Heart right ventricle (tissue), 16 donors: ENCODE data around the gene SYNJ1. TPM values are rescaled to one million over a fixed set of nuclear protein-coding genes. Genes with fewer than 3 reads are reported as not detected.
"Not testable (repeated sequence)": the region's sequence is repeated elsewhere in the genome, so short reads cannot be mapped to it uniquely, and the experiment has no call there.

Source experiments
- ATAC-seq, 8 donors: fragments of 200-7000 bp; cut with Tn5 transposase; one replicate each; pipeline ENCODE4 v1.9.1; 2020; ENCODE audit warnings: mild to moderate bottlenecking in 8 of 8, moderate library complexity in 8 of 8, moderate number of reproducible peaks in 1 of 8
- DNase-seq, 2 donors: peaks; one replicate each; pipeline ENCODE4 v3.0.0-alpha.2; 2020
- H3K27ac ChIP-seq, 10 donors: fragments of 200-600 bp; sonication (generic) in 2 of 10; one replicate each; pipeline versions ENCODE4 v1.5.0 to v1.8.0; 2020 to 2022; ENCODE audit warnings: mild to moderate bottlenecking in 3 of 10
- H3K27me3 ChIP-seq, 7 donors: fragments of 200-600 bp; one replicate each; pipeline ENCODE4 v1.8.0; 2021 to 2022; ENCODE audit warnings: mild to moderate bottlenecking in 2 of 7
- H3K36me3 ChIP-seq, 9 donors: fragments of 200-600 bp; sonication (generic) in 1 of 9; one replicate each; pipeline versions ENCODE4 v1.5.0 to v1.8.0; 2020 to 2022; ENCODE audit warnings: mild to moderate bottlenecking in 2 of 9
- H3K4me1 ChIP-seq, 9 donors: fragments of 200-600 bp; sonication (generic) in 1 of 9; one replicate each; pipeline versions ENCODE4 v1.5.0 to v1.8.0; 2020 to 2022; ENCODE audit warnings: mild to moderate bottlenecking in 4 of 9
- H3K4me3 ChIP-seq, 10 donors: fragments of 200-600 bp; sonication (generic) in 2 of 10; one replicate each; pipeline versions ENCODE4 v1.5.0 to v1.8.0; 2020 to 2022; ENCODE audit warnings: mild to moderate bottlenecking in 7 of 10, moderate library complexity in 2 of 10
- H3K9me3 ChIP-seq, 11 donors: fragments of 200-600 bp in 10 of 11; sonication (generic) in 2 of 11; one replicate each; pipeline versions ENCODE4 v1.5.0 to v1.8.0; 2013 to 2022; ENCODE audit warnings: mild to moderate bottlenecking in 2 of 11, control low read depth in 1 of 11, moderate library complexity in 1 of 11
- WGBS, 2 donors: extraction: QIAGEN DNeasy Blood & Tissue Kit; methylation state at CpG; one replicate each; pipeline ENCODE4 v1.1.7; 2013; ENCODE audit warnings: inconsistent platforms in 1 of 2; 5-methylcytosine and 5-hydroxymethylcytosine counted together
- intact Hi-C, 10 donors: fragments of 100-400 bp; cut with DNase I; formaldehyde crosslinking; loops; one replicate each; pipeline versions ENCODE4 v1.11.1 to v1.14.2; 2022
- polyA plus RNA-seq, 2 donors: library from polyadenylated mRNA; stranded (reverse); fragments of 200-250 nt; gene quantifications; one replicate each; pipeline ENCODE4 v1.2.3, GENCODE V29; 2013
- total RNA-seq, 10 donors: library from RNA; stranded (reverse); fragmentation: NEBNext Ultra II Directional in 3 of 10; extraction: Animal tissue kit (Norgen Biotek cat#: 25700) in 3 of 10; gene quantifications; one replicate each; pipeline versions ENCODE4 v1.2.1 to v1.2.4, GENCODE V29; 2021 to 2023
- TF ChIP-seq, protein P1 (sequence below), 9 donors: fragments of 200-600 bp; sonication (generic) in 2 of 9; IDR thresholded peaks; one replicate each; pipeline versions ENCODE4 v1.5.0 to v1.8.0; 2021 to 2022; ENCODE audit warnings: antibody characterized with exemption in 9 of 9, mild to moderate bottlenecking in 5 of 9, moderate library complexity in 1 of 9
- donor health status: Arrhythmogenic right ventricular cardiomyopathy.
- donor health status: ischemic (EF 13 %, LVEDD 7.1; RV severe dilation, severe dysfunction).
- donor health status: healthy with polysubstance abuse.
- donor health status: DM: no; HTN: yes; CAD: no.
- donor health status: DM: no; HTN: no; CAD: no.
- donor health status: ischemic (EF 25% LVEDD 6.9; RV normal size, moderate dysfunction).
- donor health status: ischemic (EF 25% LVEDD 5.7; RV mildly dilated, moderate dysfunction).
- donor health status: healthy.
- donor health status: DM: yes; HTN: yes; CAD: no.
- donor health status: Ischemic cardiomyopathy.
- donor health status: ischemic (EF 35%, LVEDD 5.7; RV mildly dilated, moderate dysfunction).
- donor health status: nonischemic (EF 11% LVEDD 7.7; RV severe dilation, severe dysfunction).
- donor health status: DM: yes; HTN: yes; CAD: no.
- donor health status: PGD.
- donor health status: ischemic (EF 29% LVEDD 5.4; RV normal size, mild dysfunction).
- donor health status: nonischemic (EF 23%, LVEDD 6.1; RV moderate dilation, normal function).

The SYNJ1 gene
- total and polyA plus RNA-seq, 12 donors, result 5.0 to 15.6 (median 11.8) TPM

- Histone ChIP-seq H3K27ac (no peak overlapping the region), H3K4me3 (no peak overlapping the region), H3K27me3 (no peaks in the 10 kb centered on the region), H3K4me1 (peaks cover 0 to 10% (median 6%) of the 10 kb centered on the region in 9 donors), H3K9me3 (no peaks in the 10 kb centered on the region), H3K36me3 (peaks cover 0 to 21% (median 0%) of the 10 kb centered on the region in 9 donors)
- intact Hi-C loops, result no loop called here
- ATAC-seq (no peak), DNase-seq (no peak)
- 97 to 98% methylated on average over 1 of the region's 1 CpG for WGBS, 2 donors
- TF ChIP-seq, protein P1, sequence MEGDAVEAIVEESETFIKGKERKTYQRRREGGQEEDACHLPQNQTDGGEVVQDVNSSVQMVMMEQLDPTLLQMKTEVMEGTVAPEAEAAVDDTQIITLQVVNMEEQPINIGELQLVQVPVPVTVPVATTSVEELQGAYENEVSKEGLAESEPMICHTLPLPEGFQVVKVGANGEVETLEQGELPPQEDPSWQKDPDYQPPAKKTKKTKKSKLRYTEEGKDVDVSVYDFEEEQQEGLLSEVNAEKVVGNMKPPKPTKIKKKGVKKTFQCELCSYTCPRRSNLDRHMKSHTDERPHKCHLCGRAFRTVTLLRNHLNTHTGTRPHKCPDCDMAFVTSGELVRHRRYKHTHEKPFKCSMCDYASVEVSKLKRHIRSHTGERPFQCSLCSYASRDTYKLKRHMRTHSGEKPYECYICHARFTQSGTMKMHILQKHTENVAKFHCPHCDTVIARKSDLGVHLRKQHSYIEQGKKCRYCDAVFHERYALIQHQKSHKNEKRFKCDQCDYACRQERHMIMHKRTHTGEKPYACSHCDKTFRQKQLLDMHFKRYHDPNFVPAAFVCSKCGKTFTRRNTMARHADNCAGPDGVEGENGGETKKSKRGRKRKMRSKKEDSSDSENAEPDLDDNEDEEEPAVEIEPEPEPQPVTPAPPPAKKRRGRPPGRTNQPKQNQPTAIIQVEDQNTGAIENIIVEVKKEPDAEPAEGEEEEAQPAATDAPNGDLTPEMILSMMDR (IDR thresholded peaks at IDR 0.05), result no peak
Measured at GRCh38 chr21:32705139-32705538, 22.7 kb downstream of the SYNJ1 start.

GRCh38 chr21:32702702-32703101 is 25.1 kb downstream of the SYNJ1 start:
- WGBS, 2 donors, result 24% methylated on average over 4 of the region's 4 CpGs
- Histone ChIP-seq H3K9me3 (no peaks in the 10 kb centered on the region), H3K4me1 (peaks cover 0 to 12% (median 4%) of the 10 kb centered on the region in 9 donors), H3K4me3 (no peak overlapping the region), H3K36me3 (peaks cover 0 to 46% (median 0%) of the 10 kb centered on the region in 9 donors), H3K27ac (no peak overlapping the region), H3K27me3 (no peaks in the 10 kb centered on the region)
- ATAC-seq (peak in 1 of 8 donors; percentile 35), DNase-seq (no peak)
- TF ChIP-seq, protein P1 (IDR thresholded peaks at IDR 0.05), result no peak
- intact Hi-C loops, result no loop called here

DNA sequence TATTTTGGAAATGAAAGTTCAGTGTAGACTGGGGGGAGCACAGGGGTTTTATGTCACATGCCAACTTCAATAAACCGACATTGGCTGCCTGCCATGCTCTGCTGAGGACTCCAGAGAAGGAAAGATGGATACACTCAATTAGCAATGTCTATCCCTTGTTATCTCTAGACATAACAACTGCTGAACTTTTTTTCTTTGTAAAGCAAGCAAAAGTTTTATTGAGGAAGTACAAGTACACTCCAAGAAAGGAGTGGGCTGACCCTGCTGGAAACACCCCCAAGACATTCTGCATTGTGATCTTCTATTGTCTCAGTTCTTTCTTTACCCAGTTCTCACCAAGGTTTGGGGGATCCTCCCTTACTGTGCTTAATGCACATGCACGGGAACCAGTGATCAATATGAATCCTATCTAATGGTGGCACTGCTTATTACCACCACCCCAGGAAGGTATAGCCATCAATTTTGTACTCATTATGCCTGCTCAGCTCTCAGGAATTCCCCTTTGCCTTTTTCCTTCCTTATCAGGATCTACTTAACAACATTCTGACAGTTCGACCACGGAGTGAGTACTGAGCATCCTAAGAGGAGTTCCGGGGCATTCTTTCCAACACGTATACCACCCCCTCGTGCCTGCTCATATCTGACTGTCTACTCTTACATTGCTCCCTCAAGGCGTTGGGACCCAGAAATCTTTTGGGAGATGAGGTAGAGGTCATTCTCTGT is 28.7 kb downstream of the SYNJ1 start:
- 45 to 54% methylated on average over 8 of the region's 8 CpGs for WGBS, 2 donors
- no peak for ATAC-seq

GRCh38 chr21:32698286-32698685 is 29.5 kb downstream of the SYNJ1 start:
- DNase-seq (no peak), ATAC-seq (no peak)
- 93 to 97% methylated on average over 2 of the region's 2 CpGs for WGBS, 2 donors
- TF ChIP-seq, protein P1 (IDR thresholded peaks at IDR 0.05), result no peak
- intact Hi-C loops, result no loop called here
- Histone ChIP-seq H3K4me3 (no peak overlapping the region), H3K4me1 (peaks cover 0 to 7% (median 4%) of the 10 kb centered on the region in 9 donors), H3K36me3 (peaks cover 0 to 64% (median 0%) of the 10 kb centered on the region in 9 donors), H3K9me3 (no peaks in the 10 kb centered on the region), H3K27ac (no peak overlapping the region), H3K27me3 (no peaks in the 10 kb centered on the region)

More for the DNA sequence above, 28.7 kb downstream of the SYNJ1 start:
- no peaks in the 10 kb centered on the region for H3K27me3 ChIP-seq
- DNase-seq, result peak in 1 of 2 donors; percentile 9
- no peak overlapping the region for H3K4me3 ChIP-seq
- intact Hi-C loops, result no loop called here
- no peak overlapping the region for H3K27ac ChIP-seq
- TF ChIP-seq, protein P1 (IDR thresholded peaks at IDR 0.05), result no peak
- H3K4me1 ChIP-seq, result peaks cover 0 to 7% (median 4%) of the 10 kb centered on the region in 9 donors
- H3K36me3 ChIP-seq, result peaks cover 0 to 56% (median 0%) of the 10 kb centered on the region in 9 donors
- no peaks in the 10 kb centered on the region for H3K9me3 ChIP-seq

DNA sequence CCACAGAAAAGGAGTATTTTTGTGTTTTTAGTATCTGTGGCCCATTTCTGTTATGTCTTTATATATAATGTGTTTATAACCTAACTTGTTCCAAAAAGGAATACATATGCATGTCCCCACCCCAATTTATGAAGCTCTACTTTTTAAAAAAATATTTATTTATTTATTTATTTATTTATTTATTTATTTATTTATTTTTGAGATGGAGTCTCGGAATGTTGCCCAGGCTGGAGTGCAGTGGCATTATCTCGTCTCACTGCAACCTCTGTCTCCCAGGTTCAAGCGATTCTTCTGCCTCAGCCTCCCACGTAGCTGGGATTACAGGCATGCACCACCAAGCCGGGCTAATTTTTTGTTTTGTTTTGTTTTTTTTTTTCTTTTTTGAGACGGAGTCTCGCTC is 32.3 kb downstream of the SYNJ1 start:
- intact Hi-C loops, DNase-seq, ATAC-seq, H3K27ac ChIP-seq, H3K4me3 ChIP-seq, H3K27me3 ChIP-seq, H3K4me1 ChIP-seq, H3K9me3 ChIP-seq: not testable (repeated sequence)
- WGBS, 2 donors, result 98 to 99% methylated on average over 7 of the region's 7 CpGs
- H3K36me3 ChIP-seq, result peaks cover 0 to 79% (median 20%) of the 10 kb centered on the region in 9 donors
